ENCODE data around the gene COPZ1.

DNA sequence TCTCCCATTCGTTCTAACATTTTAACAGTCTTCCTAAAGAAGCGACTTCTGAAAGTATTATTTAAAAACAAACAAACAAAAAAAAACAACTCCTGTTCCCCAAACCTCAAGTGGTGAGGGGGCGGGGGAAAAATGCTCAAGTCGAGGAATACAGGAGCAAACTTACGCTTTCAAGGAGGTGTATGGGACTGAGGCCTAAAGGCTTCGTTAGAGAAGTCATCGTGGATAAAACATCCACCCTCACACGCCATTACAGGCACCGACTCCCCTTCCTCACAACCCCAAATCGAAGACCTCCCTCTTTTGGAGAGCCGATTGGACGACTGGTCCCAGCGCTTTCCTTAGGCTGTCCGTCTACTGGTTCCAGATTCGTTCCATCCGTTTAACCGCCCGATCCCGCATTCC is 45.7 kb upstream of the COPZ1 start:
- TF ChIP-seq POLR2A (IDR thresholded peaks at IDR 0.05) = no peak
- TF ChIP-seq, protein P1, sequence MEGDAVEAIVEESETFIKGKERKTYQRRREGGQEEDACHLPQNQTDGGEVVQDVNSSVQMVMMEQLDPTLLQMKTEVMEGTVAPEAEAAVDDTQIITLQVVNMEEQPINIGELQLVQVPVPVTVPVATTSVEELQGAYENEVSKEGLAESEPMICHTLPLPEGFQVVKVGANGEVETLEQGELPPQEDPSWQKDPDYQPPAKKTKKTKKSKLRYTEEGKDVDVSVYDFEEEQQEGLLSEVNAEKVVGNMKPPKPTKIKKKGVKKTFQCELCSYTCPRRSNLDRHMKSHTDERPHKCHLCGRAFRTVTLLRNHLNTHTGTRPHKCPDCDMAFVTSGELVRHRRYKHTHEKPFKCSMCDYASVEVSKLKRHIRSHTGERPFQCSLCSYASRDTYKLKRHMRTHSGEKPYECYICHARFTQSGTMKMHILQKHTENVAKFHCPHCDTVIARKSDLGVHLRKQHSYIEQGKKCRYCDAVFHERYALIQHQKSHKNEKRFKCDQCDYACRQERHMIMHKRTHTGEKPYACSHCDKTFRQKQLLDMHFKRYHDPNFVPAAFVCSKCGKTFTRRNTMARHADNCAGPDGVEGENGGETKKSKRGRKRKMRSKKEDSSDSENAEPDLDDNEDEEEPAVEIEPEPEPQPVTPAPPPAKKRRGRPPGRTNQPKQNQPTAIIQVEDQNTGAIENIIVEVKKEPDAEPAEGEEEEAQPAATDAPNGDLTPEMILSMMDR (IDR thresholded peaks at IDR 0.05 in 8 of 11, conservative IDR thresholded peaks at IDR 0.05 in 3 of 11) = no peak
- TF ChIP-seq POLR2AphosphoS5 (IDR thresholded peaks at IDR 0.05) = no peak
